NCI-H1436 treated with DMSO at 0.1 percent for 48 hours (cell line): ENCODE data around the gene SMIM28.

Experiments used
- DNase-seq: peaks from one replicate; lab custom pipeline; 2025; lab: John Stamatoyannopoulos, UW

The SMIM28 gene

GRCh38 chr6:138430361-138431145, 52.8 kb downstream of the SMIM28 start:
- DNase-seq = no peak

- no peak for DNase-seq
These were observed 53.8 kb downstream of the SMIM28 start for GRCh38 chr6:138431256-138432062.

- DNase-seq = no peak
These were observed 54.3 kb downstream of the SMIM28 start for GRCh38 chr6:138432063-138432356.
